WTC11 (cell line): ENCODE results near the gene TET1. TPM values are rescaled to one million over a fixed set of nuclear protein-coding genes. Genes with fewer than 3 reads are reported as not detected.
"Not testable (repeated sequence)": the region's sequence is repeated elsewhere in the genome, so short reads cannot be mapped to it uniquely, and the experiment has no call there.

Source experiments
- ATAC-seq: fragments of 200-7000 bp; cut with Tn5 transposase; 2 replicates; pipeline ENCODE4 v1.10.0; 2021; ENCODE audit warnings: mild to moderate bottlenecking, moderate library complexity
- CTCF ChIA-PET: fragments of 300-600 bp; sonication (Branson Sonifier 250); formaldehyde crosslinking; loops from one replicate; lab custom pipeline; 2021; ENCODE audit warnings: antibody characterized with exemption; lab: Charles Lee
- POLR2A ChIA-PET: fragments of 350-600 bp; sonication (Branson Sonifier 250); formaldehyde crosslinking; loops from one replicate; lab custom pipeline; 2021; ENCODE audit warnings: antibody characterized with exemption; lab: Charles Lee
- DNase-seq: peaks from one replicate; pipeline ENCODE4 v3.0.0; 2021; ENCODE audit warnings: low spot score
- H3K27ac Mint-ChIP-seq: 2 replicates; pipeline ENCODE4 v1.8.0; 2021; ENCODE audit warnings: mixed read lengths
- H3K27me3 Mint-ChIP-seq: 2 replicates; pipeline ENCODE4 v1.8.0; 2021; ENCODE audit warnings: low read depth, mild to moderate bottlenecking, moderate library complexity, mixed read lengths
- H3K36me3 Mint-ChIP-seq: 2 replicates; pipeline ENCODE4 v1.8.0; 2021; ENCODE audit warnings: mixed read lengths
- H3K4me1 Mint-ChIP-seq: 2 replicates; pipeline ENCODE4 v1.8.0; 2022; ENCODE audit warnings: mixed read lengths
- H3K4me3 Mint-ChIP-seq: 2 replicates; pipeline ENCODE4 v1.8.0; 2021; ENCODE audit warnings: mild to moderate bottlenecking, moderate library complexity, mixed read lengths
- H3K9me3 Mint-ChIP-seq: 2 replicates; pipeline ENCODE4 v1.8.0; 2021; ENCODE audit warnings: mixed read lengths
- ETV6 ChIP-seq: sonication (generic); formaldehyde crosslinking; IDR thresholded peaks from 2 replicates; pipeline ENCODE4 v1.8.1; 2022; ENCODE audit warnings: mild to moderate bottlenecking, missing genetic modification reagents
- FOXP1 ChIP-seq: sonication (generic); formaldehyde crosslinking; IDR thresholded peaks from 2 replicates; pipeline ENCODE4 v1.8.0; 2022; ENCODE audit warnings: missing genetic modification reagents, mild to moderate bottlenecking, moderate library complexity, borderline replicate concordance
- IRF2 ChIP-seq: sonication (generic); formaldehyde crosslinking; IDR thresholded peaks from 2 replicates; pipeline ENCODE4 v1.8.0; 2022; ENCODE audit warnings: low read depth, missing genetic modification reagents, borderline replicate concordance
- NFYB ChIP-seq: sonication (generic); formaldehyde crosslinking; conservative IDR thresholded peaks from 2 replicates; pipeline ENCODE4 v1.8.0; 2022; ENCODE audit warnings: low read depth, missing genetic modification reagents
- SMAD4 ChIP-seq: sonication (generic); formaldehyde crosslinking; IDR thresholded peaks from 2 replicates; pipeline ENCODE4 v1.8.0; 2022; ENCODE audit warnings: mild to moderate bottlenecking, missing genetic modification reagents
- ZNF219 ChIP-seq: sonication (generic); formaldehyde crosslinking; IDR thresholded peaks from 2 replicates; pipeline ENCODE4 v1.8.0; 2023; ENCODE audit warnings: missing genetic modification reagents, mild to moderate bottlenecking, borderline replicate concordance
- total RNA-seq: library from RNA; stranded (reverse); gene quantifications from 3 replicates; pipeline ENCODE4 v1.2.3, GENCODE V29; 2021
- TF ChIP-seq, protein P1 (sequence below): fragments of 250-450 bp; sonication (Bioruptor Pico); IDR thresholded peaks from 2 replicates; pipeline ENCODE4 v1.9.0; 2021; ENCODE audit warnings: mild to moderate bottlenecking, borderline replicate concordance
- TF ChIP-seq, protein P2 (sequence below): sonication (generic); formaldehyde crosslinking; IDR thresholded peaks from 2 replicates; pipeline ENCODE4 v1.8.1; 2023; ENCODE audit warnings: mild to moderate bottlenecking, missing genetic modification reagents, moderate library complexity
- TF ChIP-seq, protein P3 (sequence below): sonication (generic); formaldehyde crosslinking; conservative IDR thresholded peaks from 2 replicates; pipeline ENCODE4 v1.8.1; 2023; ENCODE audit warnings: mild to moderate bottlenecking, low read depth, missing genetic modification reagents, moderate library complexity
- TF ChIP-seq, protein P4 (sequence below): sonication (generic); formaldehyde crosslinking; IDR thresholded peaks from 2 replicates; pipeline ENCODE4 v1.8.1; 2023; ENCODE audit warnings: mild to moderate bottlenecking, moderate library complexity, missing genetic modification reagents

The TET1 gene
- total RNA-seq, 1 experiment from 2014 or later = 71.4 TPM

DNA sequence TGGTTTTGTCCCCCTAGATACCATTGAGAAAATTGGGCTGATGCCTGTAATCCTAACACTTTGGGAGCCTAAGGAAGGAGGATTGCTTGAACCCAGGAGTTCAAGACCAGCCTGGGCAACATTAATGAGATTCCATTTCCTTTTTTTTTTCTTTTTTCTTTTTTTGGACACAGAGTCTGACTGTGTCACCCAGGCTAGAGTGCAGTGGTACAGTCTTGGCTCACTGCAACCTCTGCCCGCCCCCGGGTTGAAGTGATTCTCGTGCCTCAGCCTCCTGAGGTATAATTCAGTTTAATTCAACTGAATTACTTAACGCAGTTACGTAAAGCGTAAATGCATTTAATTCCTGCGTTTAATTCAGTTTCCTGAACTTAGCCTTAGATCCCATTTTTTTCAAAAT, 174.2 kb downstream of the TET1 start:
- TF ChIP-seq, protein P1, sequence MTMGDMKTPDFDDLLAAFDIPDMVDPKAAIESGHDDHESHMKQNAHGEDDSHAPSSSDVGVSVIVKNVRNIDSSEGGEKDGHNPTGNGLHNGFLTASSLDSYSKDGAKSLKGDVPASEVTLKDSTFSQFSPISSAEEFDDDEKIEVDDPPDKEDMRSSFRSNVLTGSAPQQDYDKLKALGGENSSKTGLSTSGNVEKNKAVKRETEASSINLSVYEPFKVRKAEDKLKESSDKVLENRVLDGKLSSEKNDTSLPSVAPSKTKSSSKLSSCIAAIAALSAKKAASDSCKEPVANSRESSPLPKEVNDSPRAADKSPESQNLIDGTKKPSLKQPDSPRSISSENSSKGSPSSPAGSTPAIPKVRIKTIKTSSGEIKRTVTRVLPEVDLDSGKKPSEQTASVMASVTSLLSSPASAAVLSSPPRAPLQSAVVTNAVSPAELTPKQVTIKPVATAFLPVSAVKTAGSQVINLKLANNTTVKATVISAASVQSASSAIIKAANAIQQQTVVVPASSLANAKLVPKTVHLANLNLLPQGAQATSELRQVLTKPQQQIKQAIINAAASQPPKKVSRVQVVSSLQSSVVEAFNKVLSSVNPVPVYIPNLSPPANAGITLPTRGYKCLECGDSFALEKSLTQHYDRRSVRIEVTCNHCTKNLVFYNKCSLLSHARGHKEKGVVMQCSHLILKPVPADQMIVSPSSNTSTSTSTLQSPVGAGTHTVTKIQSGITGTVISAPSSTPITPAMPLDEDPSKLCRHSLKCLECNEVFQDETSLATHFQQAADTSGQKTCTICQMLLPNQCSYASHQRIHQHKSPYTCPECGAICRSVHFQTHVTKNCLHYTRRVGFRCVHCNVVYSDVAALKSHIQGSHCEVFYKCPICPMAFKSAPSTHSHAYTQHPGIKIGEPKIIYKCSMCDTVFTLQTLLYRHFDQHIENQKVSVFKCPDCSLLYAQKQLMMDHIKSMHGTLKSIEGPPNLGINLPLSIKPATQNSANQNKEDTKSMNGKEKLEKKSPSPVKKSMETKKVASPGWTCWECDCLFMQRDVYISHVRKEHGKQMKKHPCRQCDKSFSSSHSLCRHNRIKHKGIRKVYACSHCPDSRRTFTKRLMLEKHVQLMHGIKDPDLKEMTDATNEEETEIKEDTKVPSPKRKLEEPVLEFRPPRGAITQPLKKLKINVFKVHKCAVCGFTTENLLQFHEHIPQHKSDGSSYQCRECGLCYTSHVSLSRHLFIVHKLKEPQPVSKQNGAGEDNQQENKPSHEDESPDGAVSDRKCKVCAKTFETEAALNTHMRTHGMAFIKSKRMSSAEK (CRISPR knock-in tag) = no peak
- TF ChIP-seq, all 79 proteins: peak for 0
- Mint-ChIP-seq H3K27me3 (no peaks in the 10 kb centered on the region), H3K27ac (no peak overlapping the region), H3K4me3 (no peak overlapping the region), H3K36me3 (peaks cover 80% of the 10 kb centered on the region), H3K4me1 (no peaks in the 10 kb centered on the region), H3K9me3 (no peaks in the 10 kb centered on the region)
- no peak for DNase-seq
- ChIA-PET POLR2A (no interaction called here), CTCF (no interaction called here)
- ATAC-seq = no peak

DNA sequence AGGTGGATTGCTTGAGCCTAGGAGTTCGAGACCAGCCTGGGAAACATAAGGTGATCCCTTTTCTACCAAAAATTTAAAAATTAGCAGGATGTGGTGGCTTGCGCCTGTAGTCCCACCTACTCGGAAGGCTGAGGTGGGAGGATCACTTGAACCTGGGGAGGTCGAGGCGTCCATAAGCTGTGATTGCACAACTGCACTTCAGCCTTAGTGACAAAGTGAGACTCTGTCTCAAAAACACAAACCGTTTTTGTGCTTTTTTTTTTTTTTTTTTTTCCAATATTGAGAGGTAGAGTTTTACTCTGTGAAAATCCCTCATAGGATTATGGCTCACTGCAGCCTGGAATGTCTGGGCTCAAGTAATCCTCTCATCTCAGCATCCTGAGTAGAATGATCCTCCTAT, 175.0 kb downstream of the TET1 start:
- POLR2A ChIA-PET = no interaction called here
- Mint-ChIP-seq H3K9me3 (no peaks in the 10 kb centered on the region), H3K4me3 (no peak overlapping the region), H3K27ac (peak overlapping the region; percentile 49; the same call in 1 of the 2 replicates), H3K27me3 (no peaks in the 10 kb centered on the region), H3K4me1 (no peaks in the 10 kb centered on the region), H3K36me3 (peaks cover 81% of the 10 kb centered on the region)
- ATAC-seq (no peak), DNase-seq (no peak)
- CTCF ChIA-PET = no interaction called here
- TF ChIP-seq, protein P2, sequence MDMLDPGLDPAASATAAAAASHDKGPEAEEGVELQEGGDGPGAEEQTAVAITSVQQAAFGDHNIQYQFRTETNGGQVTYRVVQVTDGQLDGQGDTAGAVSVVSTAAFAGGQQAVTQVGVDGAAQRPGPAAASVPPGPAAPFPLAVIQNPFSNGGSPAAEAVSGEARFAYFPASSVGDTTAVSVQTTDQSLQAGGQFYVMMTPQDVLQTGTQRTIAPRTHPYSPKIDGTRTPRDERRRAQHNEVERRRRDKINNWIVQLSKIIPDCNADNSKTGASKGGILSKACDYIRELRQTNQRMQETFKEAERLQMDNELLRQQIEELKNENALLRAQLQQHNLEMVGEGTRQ (CRISPR knock-in tag) = no peak
- TF ChIP-seq FOXP1 (CRISPR knock-in tag) (no peak), NFYB (no peak), ZNF219 (CRISPR knock-in tag) (no peak), SMAD4 (CRISPR knock-in tag) (no peak), ETV6 (CRISPR knock-in tag) (no peak), IRF2 (CRISPR knock-in tag) (no peak)
- TF ChIP-seq, protein P3, sequence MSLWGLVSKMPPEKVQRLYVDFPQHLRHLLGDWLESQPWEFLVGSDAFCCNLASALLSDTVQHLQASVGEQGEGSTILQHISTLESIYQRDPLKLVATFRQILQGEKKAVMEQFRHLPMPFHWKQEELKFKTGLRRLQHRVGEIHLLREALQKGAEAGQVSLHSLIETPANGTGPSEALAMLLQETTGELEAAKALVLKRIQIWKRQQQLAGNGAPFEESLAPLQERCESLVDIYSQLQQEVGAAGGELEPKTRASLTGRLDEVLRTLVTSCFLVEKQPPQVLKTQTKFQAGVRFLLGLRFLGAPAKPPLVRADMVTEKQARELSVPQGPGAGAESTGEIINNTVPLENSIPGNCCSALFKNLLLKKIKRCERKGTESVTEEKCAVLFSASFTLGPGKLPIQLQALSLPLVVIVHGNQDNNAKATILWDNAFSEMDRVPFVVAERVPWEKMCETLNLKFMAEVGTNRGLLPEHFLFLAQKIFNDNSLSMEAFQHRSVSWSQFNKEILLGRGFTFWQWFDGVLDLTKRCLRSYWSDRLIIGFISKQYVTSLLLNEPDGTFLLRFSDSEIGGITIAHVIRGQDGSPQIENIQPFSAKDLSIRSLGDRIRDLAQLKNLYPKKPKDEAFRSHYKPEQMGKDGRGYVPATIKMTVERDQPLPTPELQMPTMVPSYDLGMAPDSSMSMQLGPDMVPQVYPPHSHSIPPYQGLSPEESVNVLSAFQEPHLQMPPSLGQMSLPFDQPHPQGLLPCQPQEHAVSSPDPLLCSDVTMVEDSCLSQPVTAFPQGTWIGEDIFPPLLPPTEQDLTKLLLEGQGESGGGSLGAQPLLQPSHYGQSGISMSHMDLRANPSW (CRISPR knock-in tag) = no peak
- TF ChIP-seq, protein P4, sequence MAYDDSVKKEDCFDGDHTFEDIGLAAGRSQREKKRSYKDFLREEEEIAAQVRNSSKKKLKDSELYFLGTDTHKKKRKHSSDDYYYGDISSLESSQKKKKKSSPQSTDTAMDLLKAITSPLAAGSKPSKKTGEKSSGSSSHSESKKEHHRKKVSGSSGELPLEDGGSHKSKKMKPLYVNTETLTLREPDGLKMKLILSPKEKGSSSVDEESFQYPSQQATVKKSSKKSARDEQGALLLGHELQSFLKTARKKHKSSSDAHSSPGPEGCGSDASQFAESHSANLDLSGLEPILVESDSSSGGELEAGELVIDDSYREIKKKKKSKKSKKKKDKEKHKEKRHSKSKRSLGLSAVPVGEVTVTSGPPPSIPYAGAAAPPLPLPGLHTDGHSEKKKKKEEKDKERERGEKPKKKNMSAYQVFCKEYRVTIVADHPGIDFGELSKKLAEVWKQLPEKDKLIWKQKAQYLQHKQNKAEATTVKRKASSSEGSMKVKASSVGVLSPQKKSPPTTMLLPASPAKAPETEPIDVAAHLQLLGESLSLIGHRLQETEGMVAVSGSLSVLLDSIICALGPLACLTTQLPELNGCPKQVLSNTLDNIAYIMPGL = no peak

DNA sequence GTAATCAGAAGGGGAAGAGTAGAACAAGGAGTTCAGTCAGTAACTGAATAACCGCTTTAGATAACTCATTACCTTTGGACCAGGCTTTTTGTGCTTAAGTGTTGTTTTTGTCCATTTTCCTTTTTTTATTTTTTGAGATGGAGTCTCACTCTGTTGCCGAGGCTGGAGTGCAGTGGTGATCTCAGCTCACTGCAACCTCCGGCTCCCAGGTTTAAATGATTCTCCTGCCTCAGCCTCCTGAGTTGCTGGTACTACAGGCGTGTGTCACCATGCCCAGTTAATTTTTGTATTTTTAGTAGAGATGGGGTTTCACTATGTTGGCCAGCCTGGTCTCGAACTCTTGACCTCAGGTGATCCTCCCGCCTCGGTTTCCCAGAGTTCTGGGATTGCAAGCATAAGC, 175.6 kb downstream of the TET1 start:
- ATAC-seq, H3K4me3 Mint-ChIP-seq, H3K27me3 Mint-ChIP-seq, H3K9me3 Mint-ChIP-seq, H3K4me1 Mint-ChIP-seq, POLR2A ChIA-PET, CTCF ChIA-PET, DNase-seq: not testable (repeated sequence)
- peak overlapping the region; percentile 72; the same call in 1 of the 2 replicates for H3K27ac Mint-ChIP-seq
- H3K36me3 Mint-ChIP-seq = peaks cover 80% of the 10 kb centered on the region
